CD8-positive, alpha-beta memory T cell (primary cell): ENCODE measurements around the gene FHDC1. TPM values are rescaled to one million over a fixed set of nuclear protein-coding genes. Genes with fewer than 3 reads are reported as not detected.
A peak's percentile ranks its signal among the peaks of the same experiment; 100 is the strongest.

Experiments used
- CTCF ChIA-PET: fragments of 350-600 bp; sonication (Branson Sonifier 250); formaldehyde crosslinking; loops from one replicate; lab custom pipeline; 2021; ENCODE audit warnings: antibody characterized with exemption; lab: Charles Lee
- POLR2A ChIA-PET: fragments of 350-600 bp; sonication (Branson Sonifier 250); formaldehyde crosslinking; loops from one replicate; lab custom pipeline; 2021; ENCODE audit warnings: antibody characterized with exemption; lab: Charles Lee
- DNase-seq, 5 donors: peaks; one replicate each; pipeline versions ENCODE4 v3.0.0 to v3.0.0-alpha.2; 2020 to 2022; ENCODE audit warnings: mixed read lengths in 1 of 5
- H3K27ac ChIP-seq: one replicate; pipeline ENCODE4 v1.7.0; 2013; ENCODE audit warnings: low read depth, mild to moderate bottlenecking, low read length, moderate library complexity
- H3K27me3 ChIP-seq: 2 replicates; pipeline ENCODE4 v1.7.0; 2013; ENCODE audit warnings: low read length, mild to moderate bottlenecking; ENCODE audit not compliant: insufficient read depth, poor library complexity, severe bottlenecking
- H3K36me3 ChIP-seq: 2 replicates; pipeline ENCODE4 v1.7.0; 2013; ENCODE audit warnings: mild to moderate bottlenecking, low read length, moderate library complexity; ENCODE audit not compliant: insufficient read depth
- H3K4me1 ChIP-seq: 2 replicates; pipeline ENCODE4 v1.7.0; 2013; ENCODE audit warnings: mild to moderate bottlenecking, low read length, moderate library complexity; ENCODE audit not compliant: insufficient read depth
- H3K4me3 ChIP-seq: 2 replicates; pipeline ENCODE4 v1.7.0; 2013; ENCODE audit warnings: mild to moderate bottlenecking, low read length
- H3K9me3 ChIP-seq: 2 replicates; pipeline ENCODE4 v1.7.0; 2013; ENCODE audit warnings: mild to moderate bottlenecking, low read length
- H3K27ac Mint-ChIP-seq, 8 donors: one replicate each; pipeline ENCODE4 v1.8.0; 2020 to 2021; ENCODE audit warnings: mixed read lengths in 8 of 8, mild to moderate bottlenecking in 6 of 8, inconsistent platforms in 3 of 8, moderate library complexity in 3 of 8
- H3K27me3 Mint-ChIP-seq, 2 donors: one replicate each; pipeline ENCODE4 v1.8.0; 2020 to 2021; ENCODE audit warnings: mixed read lengths in 2 of 2, mild to moderate bottlenecking in 1 of 2, moderate library complexity in 1 of 2
- H3K36me3 Mint-ChIP-seq, 3 donors: one replicate each; pipeline ENCODE4 v1.8.0; 2020 to 2021; ENCODE audit warnings: mixed read lengths in 3 of 3, inconsistent platforms in 1 of 3, mild to moderate bottlenecking in 1 of 3
- H3K4me1 Mint-ChIP-seq, 3 donors: one replicate each; pipeline ENCODE4 v1.8.0; 2020 to 2021; ENCODE audit warnings: mixed read lengths in 3 of 3, inconsistent platforms in 1 of 3, mild to moderate bottlenecking in 1 of 3
- H3K4me3 Mint-ChIP-seq, 7 donors: one replicate each; pipeline ENCODE4 v1.8.0; 2020 to 2021; ENCODE audit warnings: mixed read lengths in 7 of 7, mild to moderate bottlenecking in 6 of 7, moderate library complexity in 4 of 7, inconsistent platforms in 2 of 7
- H3K9me3 Mint-ChIP-seq, 5 donors: one replicate each; pipeline ENCODE4 v1.8.0; 2020 to 2022; ENCODE audit warnings: mixed read lengths in 5 of 5, mild to moderate bottlenecking in 3 of 5, moderate library complexity in 2 of 5, inconsistent platforms in 1 of 5
- polyA plus RNA-seq: library from polyadenylated mRNA; unstranded; fragments of 300-500 nt; fragmentation: Illumina TruSeq; gene quantifications from one replicate; pipeline ENCODE4 v1.2.3, GENCODE V29; 2021
- total RNA-seq, 2 experiments: library from RNA; stranded (reverse); gene quantifications; one replicate each; pipeline ENCODE4 v1.2.3, GENCODE V29; 2021

FHDC1 gene
- total and polyA plus RNA-seq, 3 experiments from 2014 or later, result 0.04 TPM; not detected in 1

- no peaks in the 10 kb centered on the region for H3K4me1 Mint-ChIP-seq
- Histone ChIP-seq H3K36me3 (no peaks in the 10 kb centered on the region), H3K9me3 (no peaks in the 10 kb centered on the region), H3K27ac (no peak overlapping the region), H3K4me3 (no peak overlapping the region), H3K4me1 (no peaks in the 10 kb centered on the region), H3K27me3 (no peaks in the 10 kb centered on the region)
- no peaks in the 10 kb centered on the region for H3K9me3 Mint-ChIP-seq
- DNase-seq, result no peak
- no peak overlapping the region for H3K27ac Mint-ChIP-seq
- CTCF ChIA-PET, result no interaction called here
- H3K4me3 Mint-ChIP-seq, result no peak overlapping the region
- H3K36me3 Mint-ChIP-seq, result peaks cover 0 to 1% (median 0%) of the 10 kb centered on the region in 3 donors
- POLR2A ChIA-PET, result no interaction called here
- H3K27me3 Mint-ChIP-seq, result no peaks in the 10 kb centered on the region
Measured at GRCh38 chr4:152972821-152973628, 36.9 kb downstream of the FHDC1 start.

- CTCF ChIA-PET, result no interaction called here
- Mint-ChIP-seq H3K27me3 (no peaks in the 10 kb centered on the region), H3K4me3 (no peak overlapping the region), H3K36me3 (peaks cover 0 to 1% (median 0%) of the 10 kb centered on the region in 3 donors), H3K4me1 (no peaks in the 10 kb centered on the region), H3K9me3 (no peaks in the 10 kb centered on the region), H3K27ac (no peak overlapping the region)
- Histone ChIP-seq H3K4me1 (no peaks in the 10 kb centered on the region), H3K36me3 (no peaks in the 10 kb centered on the region), H3K4me3 (no peak overlapping the region), H3K27me3 (no peaks in the 10 kb centered on the region), H3K27ac (no peak overlapping the region), H3K9me3 (no peaks in the 10 kb centered on the region)
- DNase-seq, result no peak
- POLR2A ChIA-PET, result no interaction called here
Measured at GRCh38 chr4:152973629-152974467, 37.7 kb downstream of the FHDC1 start.

GRCh38 chr4:152974468-152975379 lies 38.6 kb downstream of the FHDC1 start:
- H3K27ac ChIP-seq, result no peak overlapping the region
- Mint-ChIP-seq H3K27me3 (peaks cover 0 to 3% of the 10 kb centered on the region in 2 donors), H3K9me3 (no peaks in the 10 kb centered on the region), H3K27ac (no peak overlapping the region), H3K4me3 (no peak overlapping the region), H3K36me3 (no peaks in the 10 kb centered on the region), H3K4me1 (no peaks in the 10 kb centered on the region)
- CTCF ChIA-PET, result no interaction called here
- DNase-seq, result no peak
- no peak overlapping the region for H3K4me3 ChIP-seq
- H3K27me3 ChIP-seq, result no peaks in the 10 kb centered on the region
- no peaks in the 10 kb centered on the region for H3K4me1 ChIP-seq
- POLR2A ChIA-PET, result no interaction called here
- H3K36me3 ChIP-seq, result no peaks in the 10 kb centered on the region
- no peaks in the 10 kb centered on the region for H3K9me3 ChIP-seq

- H3K27ac Mint-ChIP-seq, result peak overlapping the region in 1 of 8 donors; percentile 52
- no peak overlapping the region for H3K4me3 ChIP-seq
Measured at GRCh38 chr4:152975380-152976211, 39.5 kb downstream of the FHDC1 start.

GRCh38 chr4:152976212-152976761 lies 40.2 kb downstream of the FHDC1 start:
- Mint-ChIP-seq H3K27ac (peak overlapping the region in 1 of 8 donors; percentile 52), H3K27me3 (peaks cover 0 to 7% of the 10 kb centered on the region in 2 donors), H3K4me3 (no peak overlapping the region), H3K4me1 (no peaks in the 10 kb centered on the region), H3K36me3 (no peaks in the 10 kb centered on the region), H3K9me3 (no peaks in the 10 kb centered on the region)
- no peaks in the 10 kb centered on the region for H3K27me3 ChIP-seq
- H3K4me1 ChIP-seq, result no peaks in the 10 kb centered on the region
- no peaks in the 10 kb centered on the region for H3K36me3 ChIP-seq
- H3K27ac ChIP-seq, result no peak overlapping the region
- DNase-seq, result no peak
- ChIA-PET CTCF (no interaction called here), POLR2A (no interaction called here)
- H3K9me3 ChIP-seq, result no peaks in the 10 kb centered on the region
- H3K4me3 ChIP-seq, result no peak overlapping the region

More at GRCh38 chr4:152975380-152976211, 39.5 kb downstream of the FHDC1 start:
- CTCF ChIA-PET, result no interaction called here
- Mint-ChIP-seq H3K4me1 (no peaks in the 10 kb centered on the region), H3K36me3 (no peaks in the 10 kb centered on the region), H3K27me3 (peaks cover 0 to 7% of the 10 kb centered on the region in 2 donors), H3K4me3 (no peak overlapping the region), H3K9me3 (no peaks in the 10 kb centered on the region)
- Histone ChIP-seq H3K4me1 (no peaks in the 10 kb centered on the region), H3K27ac (no peak overlapping the region), H3K9me3 (no peaks in the 10 kb centered on the region), H3K36me3 (no peaks in the 10 kb centered on the region), H3K27me3 (no peaks in the 10 kb centered on the region)
- DNase-seq, result no peak
- POLR2A ChIA-PET, result no interaction called here

- CTCF ChIA-PET, result interaction anchor here (1.3 kb wide), 1 partner anchor 12 kb away, joined by 3 read pairs; no protein-coding TSS in a partner anchor
Measured at GRCh38 chr4:152979731-152980330, 43.7 kb downstream of the FHDC1 start.

More at GRCh38 chr4:152979731-152980330, 43.7 kb downstream of the FHDC1 start:
- Mint-ChIP-seq H3K27ac (no peak overlapping the region), H3K4me1 (no peaks in the 10 kb centered on the region), H3K4me3 (no peak overlapping the region), H3K9me3 (peaks cover 0 to 2% (median 0%) of the 10 kb centered on the region in 5 donors), H3K36me3 (no peaks in the 10 kb centered on the region), H3K27me3 (peaks cover 2 to 7% of the 10 kb centered on the region in 2 donors)
- Histone ChIP-seq H3K4me3 (no peak overlapping the region), H3K9me3 (no peaks in the 10 kb centered on the region), H3K36me3 (no peaks in the 10 kb centered on the region), H3K4me1 (no peaks in the 10 kb centered on the region), H3K27me3 (no peaks in the 10 kb centered on the region), H3K27ac (no peak overlapping the region)
- DNase-seq, result no peak
- POLR2A ChIA-PET, result no interaction called here
